Left kidney (tissue), 2 donors: ENCODE results near the gene TNN. TPM values are rescaled to one million over a fixed set of nuclear protein-coding genes. Genes with fewer than 3 reads are reported as not detected.

Experiments
- DNase-seq: peaks from one replicate; pipeline ENCODE4 v3.0.0-alpha.2; 2013
- polyA plus RNA-seq: library from polyadenylated mRNA; unstranded; fragments of 120-200 nt; gene quantifications from one replicate; pipeline ENCODE4 v1.2.1, GENCODE V29; 2013; ENCODE audit not compliant: insufficient read length

TNN gene
- polyA plus RNA-seq, 1 donor, result 2.4 TPM

- no peak for DNase-seq
These were observed 105.9 kb downstream of the TNN start for GRCh38 chr1:175173531-175173930.

GRCh38 chr1:175174309-175175102 lies 106.9 kb downstream of the TNN start:
- no peak for DNase-seq

- no peak for DNase-seq
These were observed 108.6 kb downstream of the TNN start for GRCh38 chr1:175176246-175176645.

GRCh38 chr1:175178056-175178455 lies 110.4 kb downstream of the TNN start:
- DNase-seq, result no peak

GRCh38 chr1:175178456-175178855 lies 110.8 kb downstream of the TNN start:
- no peak for DNase-seq

GRCh38 chr1:175179837-175180590 lies 112.4 kb downstream of the TNN start:
- no peak for DNase-seq

GRCh38 chr1:175182201-175182746 lies 114.6 kb downstream of the TNN start:
- DNase-seq, result no peak

GRCh38 chr1:175183586-175183985 lies 116.0 kb downstream of the TNN start:
- no peak for DNase-seq

- DNase-seq, result no peak
These were observed 118.3 kb downstream of the TNN start for GRCh38 chr1:175185903-175186302.

GRCh38 chr1:175186433-175187160 lies 119.0 kb downstream of the TNN start:
- no peak for DNase-seq

- DNase-seq, result no peak
These were observed 121.3 kb downstream of the TNN start for GRCh38 chr1:175188936-175189335.

GRCh38 chr1:175191659-175192058 lies 124.0 kb downstream of the TNN start:
- no peak for DNase-seq

- DNase-seq, result no peak
These were observed 124.5 kb downstream of the TNN start for GRCh38 chr1:175192111-175192629.

GRCh38 chr1:175192630-175193526 lies 125.2 kb downstream of the TNN start, which contains the start of gene KIAA0040:
KIAA0040 (minus strand) TSS chr1:175192776; CDS start chr1:175161013, 31,763 bp downstream.
- DNase-seq, result no peak

GRCh38 chr1:175193527-175193910 lies 125.9 kb downstream of the TNN start:
- DNase-seq, result no peak

- DNase-seq, result no peak
These were observed 127.6 kb downstream of the TNN start for GRCh38 chr1:175195281-175195680.

- no peak for DNase-seq
These were observed 128.2 kb downstream of the TNN start for GRCh38 chr1:175195798-175196197.

- no peak for DNase-seq
These were observed 129.9 kb downstream of the TNN start for GRCh38 chr1:175197531-175197930.
